GM19025 (cell line): ENCODE data around the gene FBN1.

ENCODE experiments used
- ATAC-seq: cut with Tn5 transposase; IDR thresholded peaks from one replicate; pipeline ENCODE4 v1.9.1; 2021; ENCODE audit warnings: mild to moderate bottlenecking, low read depth, moderate library complexity; ENCODE audit not compliant: unreplicated experiment

The FBN1 gene

DNA sequence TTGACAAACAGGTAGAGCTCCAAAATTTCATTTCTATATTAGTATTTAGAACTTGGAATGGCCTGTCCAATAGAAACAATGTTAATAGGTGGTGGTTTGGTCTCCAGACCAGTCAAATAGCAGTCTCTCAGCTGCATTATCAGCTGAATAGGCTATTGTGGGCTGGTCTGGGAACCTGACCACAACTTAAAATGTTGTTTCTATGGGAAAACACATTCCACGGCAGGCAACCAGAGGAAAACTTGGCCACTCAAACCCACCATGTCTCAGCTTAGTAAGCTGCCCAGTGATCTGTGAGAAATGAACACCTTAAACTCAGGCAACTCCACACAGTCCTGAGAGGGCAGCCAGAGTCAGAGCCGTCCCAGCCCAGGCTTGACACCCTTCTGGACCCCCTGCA lies 20.4 kb downstream of the FBN1 start:
- no peak for ATAC-seq

- no peak for ATAC-seq
Measured at GRCh38 chr15:48624700-48625099, 20.8 kb downstream of the FBN1 start.

DNA sequence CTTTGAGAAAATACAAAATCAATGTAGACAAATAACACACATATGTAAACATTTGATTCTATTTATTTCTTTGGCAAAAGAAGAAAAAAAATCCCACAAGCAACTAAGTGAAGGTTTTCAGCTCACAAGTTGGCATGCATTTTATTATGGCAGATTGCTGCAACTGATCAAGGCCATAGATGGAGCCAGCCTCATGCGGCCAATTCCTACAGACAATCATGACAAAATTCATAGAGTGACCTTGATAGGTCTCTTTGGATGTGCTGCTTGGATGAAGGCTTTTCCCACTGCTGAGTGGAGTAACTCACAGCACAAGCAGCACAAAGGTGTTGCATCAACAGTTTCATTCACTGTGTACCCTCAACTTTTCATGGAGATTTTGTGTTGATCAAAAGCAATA lies 22.1 kb downstream of the FBN1 start:
- ATAC-seq: no peak

GRCh38 chr15:48622237-48622636 lies 23.3 kb downstream of the FBN1 start:
- ATAC-seq: no peak

GRCh38 chr15:48619446-48619845 lies 26.1 kb downstream of the FBN1 start:
- no peak for ATAC-seq

DNA sequence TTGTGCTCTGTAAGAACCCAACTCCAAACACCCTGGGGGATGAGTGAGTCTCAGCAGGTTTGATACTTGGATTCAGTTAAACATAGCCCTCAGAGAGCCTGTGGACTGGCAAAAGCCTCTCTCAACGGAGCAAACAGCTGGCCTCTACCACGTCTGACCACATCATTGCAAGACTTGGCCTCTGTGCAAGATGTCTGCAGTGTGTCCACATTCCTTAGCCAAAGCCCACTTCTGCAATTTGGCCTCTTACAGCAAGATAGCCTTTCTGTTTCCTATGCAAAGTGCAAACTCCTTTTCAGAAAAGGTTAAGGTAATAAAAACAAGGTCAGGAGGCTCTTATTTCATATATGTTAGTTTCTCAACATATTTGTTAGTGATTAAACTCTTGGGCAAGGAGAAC lies 27.9 kb downstream of the FBN1 start:
- no peak for ATAC-seq

DNA sequence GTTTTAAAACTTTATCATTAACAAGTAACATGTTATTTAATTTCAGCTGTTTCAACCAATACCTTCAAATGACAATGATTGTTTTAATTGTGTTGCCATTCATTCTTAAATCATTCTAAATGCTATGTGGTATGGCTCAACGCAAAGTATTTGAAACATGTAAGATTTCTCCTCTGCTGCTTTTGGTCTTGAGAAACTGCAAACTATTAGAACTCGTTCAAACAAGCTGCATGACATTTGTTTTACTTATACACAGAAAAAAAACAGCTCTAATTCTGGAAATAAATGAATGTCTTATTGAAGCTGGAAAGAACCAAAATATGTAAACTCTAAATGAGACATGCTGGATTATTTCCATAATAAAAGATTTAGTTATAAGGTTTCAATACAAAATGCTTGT lies 29.3 kb downstream of the FBN1 start:
- ATAC-seq: no peak

DNA sequence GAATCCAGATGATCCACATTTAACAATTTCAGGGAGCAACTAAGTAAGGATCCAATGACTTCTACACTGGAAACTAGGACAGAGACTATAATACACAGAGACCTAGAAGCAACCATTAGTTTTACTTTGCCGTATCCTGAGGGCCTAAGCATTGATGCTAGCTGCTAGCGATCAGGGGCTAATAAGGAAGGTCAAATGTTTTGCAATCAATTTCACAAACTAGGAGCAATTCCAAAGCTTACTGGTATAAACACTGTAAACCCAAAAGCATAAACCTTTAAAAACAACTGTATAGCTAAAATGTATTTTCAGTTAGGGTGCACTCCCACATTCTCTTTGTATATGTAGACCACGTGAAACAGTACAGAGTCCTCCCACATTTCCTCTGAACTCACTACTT lies 31.5 kb downstream of the FBN1 start:
- ATAC-seq: no peak

GRCh38 chr15:48609486-48609885 lies 36.0 kb downstream of the FBN1 start:
- no peak for ATAC-seq

GRCh38 chr15:48607846-48608245 lies 37.7 kb downstream of the FBN1 start:
- no peak for ATAC-seq

GRCh38 chr15:48604567-48604966 lies 40.9 kb downstream of the FBN1 start:
- ATAC-seq: no peak

DNA sequence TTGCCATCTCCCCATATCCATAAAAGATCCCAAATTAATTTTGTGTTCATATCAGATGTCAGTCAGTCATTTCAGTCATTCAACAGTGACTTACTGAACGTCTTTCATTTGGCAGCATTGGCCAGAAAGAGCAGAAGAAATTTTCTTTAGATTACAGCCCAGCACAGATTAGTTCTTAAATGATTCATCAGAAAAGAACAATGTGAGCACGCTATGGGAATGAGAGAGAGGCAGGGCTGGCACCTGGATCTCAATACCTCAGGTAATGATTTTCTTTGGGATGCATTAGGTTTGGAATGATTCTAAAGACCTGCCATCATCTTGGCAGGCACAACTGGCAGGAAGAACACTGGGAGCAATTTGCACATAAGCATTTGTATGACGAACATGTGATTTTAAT lies 41.6 kb downstream of the FBN1 start:
- ATAC-seq: no peak

DNA sequence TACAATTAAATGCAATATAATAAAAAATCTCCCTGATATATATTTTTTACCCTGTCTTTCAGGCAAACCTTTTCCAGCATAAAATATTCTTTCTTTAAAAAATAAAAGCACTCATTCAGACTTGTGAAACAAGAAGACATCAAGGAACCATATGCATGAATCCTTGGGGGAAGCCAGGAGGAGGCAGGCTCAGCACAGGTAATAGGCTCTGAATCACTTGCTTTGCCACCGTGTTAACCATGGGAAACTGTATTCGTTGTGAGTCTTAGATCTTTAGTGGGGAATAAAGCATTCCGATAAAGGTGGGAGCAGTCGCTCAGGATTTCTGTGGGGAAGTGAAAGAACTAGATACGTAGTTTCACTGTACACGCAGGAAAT lies 42.4 kb downstream of the FBN1 start:
- ATAC-seq: no peak

- no peak for ATAC-seq
Measured at GRCh38 chr15:48602358-48603122, 43.0 kb downstream of the FBN1 start.

- no peak for ATAC-seq
Measured at GRCh38 chr15:48601095-48601494, 44.4 kb downstream of the FBN1 start.

- ATAC-seq: no peak
Measured at GRCh38 chr15:48596841-48597240, 48.7 kb downstream of the FBN1 start.

DNA sequence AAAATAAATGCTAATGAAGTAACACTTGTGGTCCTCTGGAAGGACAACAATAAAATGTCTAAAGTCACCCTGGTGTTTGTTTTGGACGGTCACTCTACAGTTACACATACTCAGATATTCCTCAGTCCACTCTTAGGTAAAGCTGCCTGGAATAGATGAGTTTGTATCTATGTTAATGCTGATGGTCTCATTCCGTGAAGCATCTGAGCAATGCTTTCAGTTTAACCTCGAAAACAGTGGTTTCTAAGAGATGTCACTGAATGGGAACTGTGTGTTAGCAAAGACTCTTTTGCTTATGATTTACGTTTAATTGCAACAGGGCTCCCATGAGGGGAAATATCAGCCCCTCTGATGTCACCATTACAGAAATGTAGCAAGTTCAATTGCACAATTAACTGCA lies 49.1 kb downstream of the FBN1 start:
- peak; percentile 42 for ATAC-seq

DNA sequence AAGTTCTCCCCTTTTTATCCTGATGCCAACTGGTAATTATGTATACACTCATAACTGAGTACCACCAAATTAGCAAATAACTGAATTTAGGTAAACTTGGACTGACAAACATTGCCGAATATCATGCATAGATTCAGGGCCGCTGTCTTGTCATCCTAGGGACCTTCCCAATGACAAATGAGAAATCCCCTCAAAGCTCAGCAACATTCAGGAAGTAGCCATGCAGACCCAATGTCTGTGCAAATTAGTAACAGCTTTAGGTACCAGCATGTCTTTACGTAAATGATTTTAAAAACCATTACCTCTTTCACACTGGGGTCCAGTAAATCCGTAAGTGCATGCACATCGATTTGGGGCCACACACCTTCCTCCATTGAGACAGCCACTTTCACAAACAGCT lies 49.5 kb downstream of the FBN1 start:
- ATAC-seq: peak; percentile 75

GRCh38 chr15:48592933-48593332 lies 52.6 kb downstream of the FBN1 start:
- ATAC-seq: no peak

- no peak for ATAC-seq
Measured at GRCh38 chr15:48592221-48592731, 53.2 kb downstream of the FBN1 start.

DNA sequence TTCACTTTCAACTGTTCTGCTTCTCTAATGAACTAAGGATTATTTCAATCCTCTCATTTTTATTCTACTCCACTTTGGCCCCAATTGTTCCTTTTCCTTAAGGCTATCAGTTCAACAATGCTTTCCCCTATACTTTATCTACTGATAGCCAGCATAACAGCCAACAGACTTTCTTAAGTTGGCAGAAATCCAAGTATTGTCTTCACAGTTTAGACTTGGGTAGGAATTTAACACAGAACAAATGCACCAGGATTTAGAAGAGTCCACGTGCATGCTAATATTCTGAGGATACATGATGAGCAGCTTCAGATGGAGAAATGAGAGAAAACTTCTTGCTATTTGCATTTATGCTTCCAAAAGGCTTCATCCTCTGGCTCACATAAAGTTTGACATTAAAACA lies 54.8 kb downstream of the FBN1 start:
- no peak for ATAC-seq

GRCh38 chr15:48584812-48585563 lies 60.5 kb downstream of the FBN1 start:
- ATAC-seq: no peak
